Suprapubic skin (tissue), 4 donors: Measurements from ENCODE around the gene AUTS2. TPM values are rescaled to one million over a fixed set of nuclear protein-coding genes. Genes with fewer than 3 reads are reported as not detected.

Source experiments
- DNase-seq, 2 donors: peaks; one replicate each; pipeline ENCODE4 v3.0.0-alpha.2; 2019; ENCODE audit warnings: low spot score in 2 of 2
- H3K27ac ChIP-seq: fragments of 200-600 bp; sonication (generic); one replicate; pipeline ENCODE4 v1.5.1; 2019
- H3K27me3 ChIP-seq: fragments of 200-600 bp; sonication (generic); one replicate; pipeline ENCODE4 v1.5.1; 2019
- H3K36me3 ChIP-seq: fragments of 200-600 bp; sonication (generic); one replicate; pipeline ENCODE4 v1.5.1; 2019
- H3K4me1 ChIP-seq: fragments of 200-600 bp; sonication (generic); one replicate; pipeline ENCODE4 v1.5.1; 2019
- H3K4me3 ChIP-seq: fragments of 200-600 bp; sonication (generic); one replicate; pipeline ENCODE4 v1.5.1; 2019; ENCODE audit warnings: mild to moderate bottlenecking
- H3K9me3 ChIP-seq: fragments of 200-600 bp; sonication (generic); one replicate; pipeline ENCODE4 v1.5.1; 2019
- CTCF ChIP-seq, 2 donors: fragments of 200-600 bp in 1 of 2; fragments of 450-650 bp in 1 of 2; sonication (generic) in 1 of 2; IDR thresholded peaks; one replicate each; pipeline ENCODE4 v1.5.1; 2016 to 2019; ENCODE audit warnings: antibody characterized with exemption in 2 of 2, mild to moderate bottlenecking in 1 of 2, moderate library complexity in 1 of 2
- EP300 ChIP-seq: sonication (generic); formaldehyde crosslinking; IDR thresholded peaks from one replicate; pipeline ENCODE4 v1.6.1; 2017; ENCODE audit warnings: antibody characterized with exemption
- POLR2A ChIP-seq, 2 donors: fragments of 450-650 bp; IDR thresholded peaks; one replicate each; pipeline ENCODE4 v1.6.1; 2017; ENCODE audit warnings: antibody characterized with exemption in 2 of 2, mild to moderate bottlenecking in 2 of 2, moderate library complexity in 2 of 2
- POLR2AphosphoS5 ChIP-seq, 3 donors: sonication (generic); formaldehyde crosslinking; IDR thresholded peaks; one replicate each; pipeline ENCODE4 v1.6.1; 2017; ENCODE audit warnings: antibody characterized with exemption in 3 of 3
- WGBS: methylation state at CpG from one replicate; pipeline ENCODE4 v1.1.5; 2018; 5-methylcytosine and 5-hydroxymethylcytosine counted together
- total RNA-seq, 4 donors: library from RNA; depleted of rRNA; stranded (reverse); fragments of >200 nt; gene quantifications; one replicate each; pipeline ENCODE4 v1.1.0, GENCODE V29; 2016

AUTS2 gene
- total RNA-seq, 4 donors from 2014 or later: 31.0 to 102 (median 56.4) TPM

GRCh38 chr7:70752794-70753241 lies 1154.5 kb downstream of the AUTS2 start:
- no peak for DNase-seq
- Histone ChIP-seq H3K27ac (no peak overlapping the region), H3K4me3 (no peak overlapping the region), H3K27me3 (no peaks in the 10 kb centered on the region), H3K36me3 (no peaks in the 10 kb centered on the region), H3K9me3 (no peaks in the 10 kb centered on the region), H3K4me1 (peaks cover 5% of the 10 kb centered on the region)
- no peak for TF ChIP-seq POLR2AphosphoS5 (IDR thresholded peaks at IDR 0.05)
- TF ChIP-seq CTCF (IDR thresholded peaks at IDR 0.05): no peak
- TF ChIP-seq EP300: no peak
- 77% methylated on average over 1 of the region's 1 CpG for WGBS

GRCh38 chr7:70756789-70757188 lies 1158.5 kb downstream of the AUTS2 start:
- no peak overlapping the region for H3K4me3 ChIP-seq
- no peaks in the 10 kb centered on the region for H3K36me3 ChIP-seq
- no peaks in the 10 kb centered on the region for H3K27me3 ChIP-seq
- H3K4me1 ChIP-seq: peaks cover 2% of the 10 kb centered on the region
- 96% methylated on average over 8 of the region's 8 CpGs for WGBS
- no peak overlapping the region for H3K27ac ChIP-seq
- TF ChIP-seq EP300 (no peak), POLR2AphosphoS5 (IDR thresholded peaks at IDR 0.05) (no peak), POLR2A (IDR thresholded peaks at IDR 0.05) (no peak), CTCF (IDR thresholded peaks at IDR 0.05) (no peak)
- no peaks in the 10 kb centered on the region for H3K9me3 ChIP-seq
- no peak for DNase-seq

GRCh38 chr7:70758646-70759045 lies 1160.4 kb downstream of the AUTS2 start:
- Histone ChIP-seq H3K4me3 (no peak overlapping the region), H3K27ac (no peak overlapping the region), H3K4me1 (peaks cover 2% of the 10 kb centered on the region), H3K9me3 (no peaks in the 10 kb centered on the region), H3K27me3 (no peaks in the 10 kb centered on the region), H3K36me3 (peaks cover 4% of the 10 kb centered on the region)
- TF ChIP-seq EP300 (no peak), CTCF (IDR thresholded peaks at IDR 0.05) (no peak), POLR2AphosphoS5 (IDR thresholded peaks at IDR 0.05) (no peak), POLR2A (IDR thresholded peaks at IDR 0.05) (no peak)
- no peak for DNase-seq
- WGBS: 55% methylated on average over 5 of the region's 5 CpGs

- Histone ChIP-seq H3K36me3 (peaks cover 6% of the 10 kb centered on the region), H3K4me3 (no peak overlapping the region), H3K4me1 (peaks cover 2% of the 10 kb centered on the region), H3K9me3 (no peaks in the 10 kb centered on the region), H3K27me3 (no peaks in the 10 kb centered on the region), H3K27ac (no peak overlapping the region)
- 89% methylated on average over 6 of the region's 6 CpGs for WGBS
- DNase-seq: no peak
- TF ChIP-seq POLR2A (IDR thresholded peaks at IDR 0.05) (no peak), CTCF (IDR thresholded peaks at IDR 0.05) (no peak), EP300 (no peak), POLR2AphosphoS5 (IDR thresholded peaks at IDR 0.05) (no peak)
These were observed 1161.4 kb downstream of the AUTS2 start for GRCh38 chr7:70759674-70760073.

GRCh38 chr7:70761711-70762328 lies 1163.5 kb downstream of the AUTS2 start:
- Histone ChIP-seq H3K36me3 (peaks cover 25% of the 10 kb centered on the region), H3K27me3 (no peaks in the 10 kb centered on the region), H3K27ac (no peak overlapping the region), H3K9me3 (no peaks in the 10 kb centered on the region), H3K4me3 (no peak overlapping the region), H3K4me1 (peaks cover 2% of the 10 kb centered on the region)
- 95% methylated on average over 4 of the region's 4 CpGs for WGBS
- TF ChIP-seq POLR2A (IDR thresholded peaks at IDR 0.05) (no peak), CTCF (IDR thresholded peaks at IDR 0.05) (no peak), EP300 (no peak), POLR2AphosphoS5 (IDR thresholded peaks at IDR 0.05) (no peak)
- DNase-seq: no peak
